Central memory CD8-positive, alpha-beta T cell (primary cell): ENCODE measurements around the gene CABLES2.
"Not testable (repeated sequence)": the region's sequence is repeated elsewhere in the genome, so short reads cannot be mapped to it uniquely, and the experiment has no call there.

ENCODE experiments used
- ATAC-seq: fragments of 150-1000 bp; cut with Tn5 transposase; replicated peaks from 2 replicates; pipeline ENCODE4 v1.10.0; 2022; ENCODE audit warnings: mild to moderate bottlenecking, moderate FRiP score, moderate number of reproducible peaks; ENCODE audit not compliant: poor library complexity, severe bottlenecking; ENCODE audit errors: extremely low read depth
- DNase-seq, 2 donors: peaks; one replicate each; pipeline ENCODE4 v3.0.0; 2021; ENCODE audit warnings: low spot score in 2 of 2
- H3K27ac Mint-ChIP-seq: one replicate; pipeline ENCODE4 v1.8.0; 2022; ENCODE audit warnings: low read depth, mild to moderate bottlenecking, moderate library complexity, mixed read lengths
- H3K27me3 Mint-ChIP-seq: one replicate; pipeline ENCODE4 v1.8.0; 2022; ENCODE audit warnings: mixed read lengths
- H3K36me3 Mint-ChIP-seq: one replicate; pipeline ENCODE4 v1.8.0; 2022; ENCODE audit warnings: mild to moderate bottlenecking, moderate library complexity, mixed read lengths; ENCODE audit not compliant: insufficient read depth
- H3K4me1 Mint-ChIP-seq: one replicate; pipeline ENCODE4 v1.8.0; 2022; ENCODE audit warnings: mixed read lengths
- H3K4me3 Mint-ChIP-seq: one replicate; pipeline ENCODE4 v1.8.0; 2022; ENCODE audit warnings: mild to moderate bottlenecking, moderate library complexity, mixed read lengths
- H3K9me3 Mint-ChIP-seq: one replicate; pipeline ENCODE4 v1.8.0; 2022; ENCODE audit warnings: mixed read lengths

CABLES2 gene

GRCh38 chr20:62378215-62378614, 28.9 kb downstream of the CABLES2 start:
- DNase-seq (no peak), ATAC-seq (no peak)
- H3K4me3 Mint-ChIP-seq = no peak overlapping the region
- H3K9me3 Mint-ChIP-seq = peaks cover 6% of the 10 kb centered on the region
- peaks cover 2% of the 10 kb centered on the region for H3K27me3 Mint-ChIP-seq
- H3K4me1 Mint-ChIP-seq = peaks cover 6% of the 10 kb centered on the region
- H3K27ac Mint-ChIP-seq = no peak overlapping the region
- peaks cover 6% of the 10 kb centered on the region for H3K36me3 Mint-ChIP-seq

- ATAC-seq (no peak), DNase-seq (no peak)
- Mint-ChIP-seq H3K4me1 (peaks cover 2% of the 10 kb centered on the region), H3K9me3 (peaks cover 6% of the 10 kb centered on the region), H3K36me3 (peaks cover 6% of the 10 kb centered on the region), H3K27me3 (peaks cover 7% of the 10 kb centered on the region), H3K4me3 (no peak overlapping the region), H3K27ac (no peak overlapping the region)
Observed at GRCh38 chr20:62377615-62378178, 29.4 kb downstream of the CABLES2 start.

- peaks cover 6% of the 10 kb centered on the region for H3K36me3 Mint-ChIP-seq
- peaks cover 11% of the 10 kb centered on the region for H3K27me3 Mint-ChIP-seq
- H3K27ac Mint-ChIP-seq = no peak overlapping the region
- no peak overlapping the region for H3K4me3 Mint-ChIP-seq
- ATAC-seq = no peak
- H3K4me1 Mint-ChIP-seq = no peaks in the 10 kb centered on the region
- no peak for DNase-seq
- H3K9me3 Mint-ChIP-seq = peaks cover 5% of the 10 kb centered on the region
Observed at GRCh38 chr20:62377064-62377461, 30.0 kb downstream of the CABLES2 start.

GRCh38 chr20:62376112-62377063, 30.7 kb downstream of the CABLES2 start:
- Mint-ChIP-seq H3K4me1 (no peaks in the 10 kb centered on the region), H3K36me3 (peaks cover 3% of the 10 kb centered on the region), H3K4me3 (no peak overlapping the region), H3K27me3 (peaks cover 11% of the 10 kb centered on the region), H3K9me3 (no peaks in the 10 kb centered on the region), H3K27ac (no peak overlapping the region)
- no peak for DNase-seq
- no peak for ATAC-seq

GRCh38 chr20:62374331-62375152, 32.5 kb downstream of the CABLES2 start:
- Mint-ChIP-seq H3K4me1 (no peaks in the 10 kb centered on the region), H3K27ac (no peak overlapping the region), H3K36me3 (no peaks in the 10 kb centered on the region), H3K27me3 (peaks cover 14% of the 10 kb centered on the region), H3K9me3 (no peaks in the 10 kb centered on the region), H3K4me3 (no peak overlapping the region)
- DNase-seq (no peak), ATAC-seq (no peak)

GRCh38 chr20:62373631-62374179, 33.4 kb downstream of the CABLES2 start:
- not testable (repeated sequence) for H3K36me3 Mint-ChIP-seq, H3K9me3 Mint-ChIP-seq, H3K27ac Mint-ChIP-seq, H3K4me3 Mint-ChIP-seq, ATAC-seq, DNase-seq, H3K4me1 Mint-ChIP-seq
- H3K27me3 Mint-ChIP-seq = peaks cover 22% of the 10 kb centered on the region

GRCh38 chr20:62372042-62372993, 34.8 kb downstream of the CABLES2 start:
- peaks cover 2% of the 10 kb centered on the region for H3K36me3 Mint-ChIP-seq
- DNase-seq (no peak), ATAC-seq (no peak)
- peaks cover 36% of the 10 kb centered on the region for H3K27me3 Mint-ChIP-seq
- no peaks in the 10 kb centered on the region for H3K9me3 Mint-ChIP-seq
- H3K4me1 Mint-ChIP-seq = no peaks in the 10 kb centered on the region
- no peak overlapping the region for H3K4me3 Mint-ChIP-seq
- peak overlapping the region; percentile 3 for H3K27ac Mint-ChIP-seq

- ATAC-seq = no peak
- H3K27ac Mint-ChIP-seq = no peak overlapping the region
- H3K4me3 Mint-ChIP-seq = no peak overlapping the region
- peaks cover 36% of the 10 kb centered on the region for H3K27me3 Mint-ChIP-seq
- H3K4me1 Mint-ChIP-seq = no peaks in the 10 kb centered on the region
- peaks cover 2% of the 10 kb centered on the region for H3K36me3 Mint-ChIP-seq
- H3K9me3 Mint-ChIP-seq = no peaks in the 10 kb centered on the region
- DNase-seq = no peak
Observed at GRCh38 chr20:62371588-62372041, 35.5 kb downstream of the CABLES2 start.

GRCh38 chr20:62370807-62371587, 36.1 kb downstream of the CABLES2 start:
- Mint-ChIP-seq H3K27me3 (peaks cover 38% of the 10 kb centered on the region), H3K4me3 (no peak overlapping the region), H3K27ac (no peak overlapping the region), H3K4me1 (no peaks in the 10 kb centered on the region), H3K36me3 (peaks cover 2% of the 10 kb centered on the region), H3K9me3 (no peaks in the 10 kb centered on the region)
- no peak for DNase-seq
- no peak for ATAC-seq

- no peak for DNase-seq
- Mint-ChIP-seq H3K27me3 (peaks cover 46% of the 10 kb centered on the region), H3K4me1 (no peaks in the 10 kb centered on the region), H3K4me3 (no peak overlapping the region), H3K36me3 (peaks cover 2% of the 10 kb centered on the region), H3K9me3 (no peaks in the 10 kb centered on the region), H3K27ac (no peak overlapping the region)
- no peak for ATAC-seq
Observed at GRCh38 chr20:62370115-62370806, 36.8 kb downstream of the CABLES2 start.

- no peak for DNase-seq
- Mint-ChIP-seq H3K4me1 (no peaks in the 10 kb centered on the region), H3K27me3 (peaks cover 51% of the 10 kb centered on the region), H3K27ac (no peak overlapping the region), H3K9me3 (no peaks in the 10 kb centered on the region), H3K36me3 (peaks cover 2% of the 10 kb centered on the region), H3K4me3 (no peak overlapping the region)
- no peak for ATAC-seq
Observed at GRCh38 chr20:62369815-62370114, 37.3 kb downstream of the CABLES2 start.
